H1 (cell line): ENCODE measurements around the gene IL17RD. TPM values are rescaled to one million over a fixed set of nuclear protein-coding genes. Genes with fewer than 3 reads are reported as not detected.

ENCODE experiments used
- CTCF ChIA-PET: fragments of 300-600 bp; sonication (Branson Sonifier 250); formaldehyde crosslinking; loops from one replicate; lab custom pipeline; 2021; ENCODE audit not compliant: partially characterized antibody; lab: Charles Lee
- POLR2A ChIA-PET: fragments of 300-600 bp; sonication (Branson Sonifier 250); formaldehyde crosslinking; loops from one replicate; lab custom pipeline; 2021; ENCODE audit warnings: inconsistent platforms; ENCODE audit not compliant: partially characterized antibody; lab: Charles Lee
- DNase-seq, 2 experiments: peaks; one replicate each; pipeline versions ENCODE4 v3.0.0 to v3.0.0-alpha.2; 2010 to 2022; ENCODE audit warnings: low spot score in 2 of 2, low read depth in 1 of 2, mixed read lengths in 1 of 2
- FAIRE-seq: peaks from 2 replicates; lab custom pipeline; 2011; peaks lifted over from hg19 to GRCh38; lab: Jason Lieb, UNC
- H2AFZ ChIP-seq: 2 replicates; pipeline ENCODE4 v1.8.1; 2012; ENCODE audit warnings: low read length, inconsistent platforms
- H2AK5ac ChIP-seq: 2 replicates; pipeline ENCODE4 v1.6.1; 2013; ENCODE audit warnings: low read depth, low read length
- H2BK120ac ChIP-seq: replicated peaks from 2 replicates; pipeline ENCODE3; 2013; ENCODE audit warnings: low read depth, low read length, inconsistent platforms
- H2BK12ac ChIP-seq: 2 replicates; pipeline ENCODE4 v1.6.1; 2013; ENCODE audit warnings: low read depth, low read length
- H2BK15ac ChIP-seq: 2 replicates; pipeline ENCODE4 v1.6.1; 2013; ENCODE audit warnings: low read length
- H2BK20ac ChIP-seq: 2 replicates; pipeline ENCODE4 v1.6.1; 2013; ENCODE audit warnings: low read length
- H2BK5ac ChIP-seq: 2 replicates; pipeline ENCODE4 v1.6.1; 2013; ENCODE audit warnings: low read depth, low read length
- H3K14ac ChIP-seq: 2 replicates; pipeline ENCODE4 v1.6.1; 2013; ENCODE audit warnings: inconsistent platforms; ENCODE audit not compliant: insufficient read length
- H3K18ac ChIP-seq: 2 replicates; pipeline ENCODE4 v1.6.1; 2013; ENCODE audit warnings: low read length; ENCODE audit errors: extremely low read depth
- H3K23ac ChIP-seq: 2 replicates; pipeline ENCODE4 v1.6.1; 2013; ENCODE audit warnings: inconsistent platforms; ENCODE audit not compliant: insufficient read length
- H3K23me2 ChIP-seq: 2 replicates; pipeline ENCODE4 v1.6.1; 2013; ENCODE audit warnings: low read depth, low read length
- H3K27ac ChIP-seq: 2 replicates; pipeline ENCODE4 v1.6.1; 2011; ENCODE audit warnings: low read depth, low read length, inconsistent platforms
- H3K27me3 ChIP-seq, 4 experiments: replicated peaks in 1 of 4; 1 replicate in 1 of 4; 2 replicates in 3 of 4; pipeline versions ENCODE4 v1.6.1 to v1.8.1; 2011 to 2013; ENCODE audit warnings: low read length in 3 of 4, mild to moderate bottlenecking in 3 of 4, inconsistent platforms in 2 of 4, mixed read lengths in 2 of 4, moderate library complexity in 1 of 4; ENCODE audit not compliant: control insufficient read depth in 3 of 4, insufficient read depth in 3 of 4; ENCODE audit errors: extremely low read depth in 1 of 4
- H3K36me3 ChIP-seq, 4 experiments: 2 replicates each; pipeline versions ENCODE4 v1.6.1 to v1.8.1; 2011 to 2013; ENCODE audit warnings: mild to moderate bottlenecking in 4 of 4, low read length in 3 of 4, moderate library complexity in 2 of 4, control low read depth in 1 of 4, inconsistent platforms in 1 of 4; ENCODE audit not compliant: insufficient read depth in 4 of 4, control insufficient read depth in 2 of 4
- H3K4ac ChIP-seq: replicated peaks from 2 replicates; pipeline ENCODE3; 2013; ENCODE audit warnings: low read length, low read depth, mixed read lengths, inconsistent platforms; ENCODE audit not compliant: insufficient read length
- H3K4me1 ChIP-seq, 4 experiments: replicated peaks in 1 of 4; 1 replicate in 1 of 4; 2 replicates in 3 of 4; pipeline versions ENCODE4 v1.6.1 to v1.8.1; 2011 to 2013; ENCODE audit warnings: low read length in 3 of 4, inconsistent platforms in 2 of 4, mixed read lengths in 1 of 4; ENCODE audit not compliant: insufficient read depth in 4 of 4, control insufficient read depth in 3 of 4
- H3K4me2 ChIP-seq, 2 experiments: 2 replicates each; pipeline versions ENCODE4 v1.6.1 to v1.8.1; 2011 to 2013; ENCODE audit warnings: low read depth in 2 of 2, low read length in 2 of 2, control low read depth in 1 of 2, inconsistent platforms in 1 of 2, mild to moderate bottlenecking in 1 of 2; ENCODE audit not compliant: insufficient read depth in 1 of 2
- H3K4me3 ChIP-seq, 4 experiments: fragments of 200-600, 300-600 bp in 1 of 4; sonication (generic), shearing (Covaris generic), sonication (Bioruptor Twin) in 1 of 4; 2 replicates each; pipeline versions ENCODE4 v1.5.1 to v1.8.1; 2011 to 2016; ENCODE audit warnings: low read length in 4 of 4, low read depth in 3 of 4, control low read depth in 2 of 4, inconsistent platforms in 2 of 4, mild to moderate bottlenecking in 2 of 4, mixed read lengths in 1 of 4, moderate library complexity in 1 of 4; ENCODE audit not compliant: insufficient read depth in 2 of 4; ENCODE audit errors: extremely low read depth in 1 of 4
- H3K56ac ChIP-seq: replicated peaks from 2 replicates; pipeline ENCODE3; 2013; ENCODE audit warnings: low read depth, mild to moderate bottlenecking, mixed read lengths, low read length, inconsistent platforms; ENCODE audit not compliant: insufficient read length
- H3K79me1 ChIP-seq: 2 replicates; pipeline ENCODE4 v1.6.1; 2013; ENCODE audit warnings: low read depth, low read length, control low read depth
- H3K79me2 ChIP-seq, 2 experiments: 2 replicates each; pipeline versions ENCODE4 v1.6.1 to v1.8.1; 2012 to 2013; ENCODE audit warnings: low read length in 2 of 2, mild to moderate bottlenecking in 2 of 2, inconsistent platforms in 1 of 2; ENCODE audit not compliant: insufficient read depth in 2 of 2, control insufficient read depth in 1 of 2
- H3K9ac ChIP-seq, 4 experiments: replicated peaks in 1 of 4; 1 replicate in 1 of 4; 2 replicates in 3 of 4; pipeline versions ENCODE4 v1.6.1 to v1.8.1; 2011 to 2013; ENCODE audit warnings: low read depth in 3 of 4, low read length in 3 of 4, control low read depth in 2 of 4, mild to moderate bottlenecking in 2 of 4, moderate library complexity in 2 of 4, inconsistent platforms in 1 of 4; ENCODE audit errors: extremely low read depth in 1 of 4
- H3K9me3 ChIP-seq, 2 experiments: 2 replicates each; pipeline versions ENCODE4 v1.6.1 to v1.8.1; 2012 to 2013; ENCODE audit warnings: mild to moderate bottlenecking in 2 of 2, moderate library complexity in 2 of 2, control low read depth in 1 of 2, inconsistent platforms in 1 of 2, low read depth in 1 of 2, low read length in 1 of 2, mixed read lengths in 1 of 2; ENCODE audit not compliant: insufficient read depth in 2 of 2
- H4K20me1 ChIP-seq, 2 experiments: replicated peaks in 1 of 2; 2 replicates each; pipeline versions ENCODE3 to v1.8.1; 2011 to 2013; ENCODE audit warnings: inconsistent platforms in 2 of 2, low read length in 2 of 2, mild to moderate bottlenecking in 1 of 2; ENCODE audit not compliant: insufficient read depth in 2 of 2, control insufficient read depth in 1 of 2
- H4K5ac ChIP-seq: 2 replicates; pipeline ENCODE4 v1.6.1; 2013; ENCODE audit warnings: low read length, low read depth, mixed read lengths, inconsistent platforms; ENCODE audit not compliant: insufficient read length
- H4K8ac ChIP-seq: 2 replicates; pipeline ENCODE4 v1.8.0; 2013; ENCODE audit warnings: mild to moderate bottlenecking, moderate library complexity, low read length, inconsistent platforms; ENCODE audit not compliant: insufficient read depth; ENCODE audit errors: extremely low read depth
- H4K91ac ChIP-seq: replicated peaks from 2 replicates; pipeline ENCODE3; 2013; ENCODE audit warnings: low read length, mixed read lengths, inconsistent platforms; ENCODE audit not compliant: insufficient read length
- ATF3 ChIP-seq: IDR thresholded peaks from 2 replicates; pipeline ENCODE4 v1.6.1; 2011; ENCODE audit warnings: low read depth, mild to moderate bottlenecking, low read length; ENCODE audit not compliant: insufficient read depth
- E2F6 ChIP-seq: IDR thresholded peaks from 2 replicates; pipeline ENCODE4 v1.6.1; 2012; ENCODE audit warnings: inconsistent platforms
- GABPA ChIP-seq: IDR thresholded peaks from 2 replicates; pipeline ENCODE4 v1.6.1; 2011; ENCODE audit warnings: mild to moderate bottlenecking, low read length, moderate library complexity, borderline replicate concordance; ENCODE audit not compliant: insufficient read depth
- HDAC2 ChIP-seq, 2 experiments: fragments of 300-600 bp in 1 of 2; sonication (generic) in 1 of 2; IDR thresholded peaks; 2 replicates each; pipeline ENCODE4 v1.6.1; 2011 to 2012; ENCODE audit warnings: low read depth in 2 of 2, low read length in 2 of 2, mild to moderate bottlenecking in 2 of 2, moderate library complexity in 2 of 2, borderline replicate concordance in 1 of 2, inconsistent platforms in 1 of 2
- PHF8 ChIP-seq: fragments of 200-600 bp; sonication (generic); conservative IDR thresholded peaks from 2 replicates; pipeline ENCODE4 v1.7.1; 2012; ENCODE audit warnings: low read depth, mild to moderate bottlenecking, inconsistent platforms, low read length, moderate library complexity
- POU5F1 ChIP-seq: IDR thresholded peaks from 2 replicates; pipeline ENCODE4 v1.6.1; 2011; ENCODE audit warnings: low read depth, mild to moderate bottlenecking, low read length, moderate library complexity
- SP2 ChIP-seq: IDR thresholded peaks from 2 replicates; pipeline ENCODE4 v1.6.1; 2012; ENCODE audit warnings: mild to moderate bottlenecking, low read length, inconsistent platforms
- SP4 ChIP-seq: IDR thresholded peaks from 2 replicates; pipeline ENCODE4 v1.6.1; 2012; ENCODE audit warnings: low read length, inconsistent platforms
- TAF1 ChIP-seq: IDR thresholded peaks from 2 replicates; pipeline ENCODE4 v1.6.1; 2011; ENCODE audit warnings: mild to moderate bottlenecking, low read depth, low read length
- TEAD4 ChIP-seq: IDR thresholded peaks from 2 replicates; pipeline ENCODE4 v1.6.1; 2012; ENCODE audit warnings: low read depth, low read length, inconsistent platforms, mixed read lengths
- WGBS, 2 experiments: shearing (Covaris generic) in 1 of 2; methylation state at CpG; one replicate each; pipeline versions ENCODE4 v1.1.6 to v1.1.7; 2013 to 2015; ENCODE audit warnings: low lambda C conversion rate in 2 of 2, mixed read lengths in 2 of 2, inconsistent platforms in 1 of 2, low coverage in 1 of 2, missing lambda C conversion rate in 1 of 2; ENCODE audit not compliant: insufficient replicate concordance in 2 of 2, insufficient coverage in 1 of 2, insufficient read length in 1 of 2; ENCODE audit errors: extremely low coverage in 1 of 2, missing lambda C conversion rate in 1 of 2; 5-methylcytosine and 5-hydroxymethylcytosine counted together
- polyA plus RNA-seq, 7 experiments: library from polyadenylated mRNA; depleted of rRNA in 3 of 7; stranded (reverse) in 5 of 7; unstranded in 2 of 7; fragments of >200 nt in 5 of 7; fragments of 200-250 nt in 2 of 7; gene quantifications; 1 replicate in 5 of 7; 2 replicates in 1 of 7; 4 replicates in 1 of 7; pipeline versions ENCODE4 v1.2.1 to v1.2.3, GENCODE V29; 2011 to 2013; ENCODE audit warnings: missing spikeins in 2 of 7, mixed read lengths in 2 of 7
- total RNA-seq: library from RNA; stranded (reverse); fragmentation: NEBNext Ultra II Directional; extraction: Animal tissue kit (Norgen Biotek cat#: 25700); gene quantifications from 2 replicates; pipeline ENCODE4 v1.2.1, GENCODE V29; 2021

IL17RD gene
- total and polyA plus RNA-seq, 2 of the 8 experiments (the other 6 are each of a cell fraction or from before 2014, with no cell fraction given): 10.9 to 48.9 TPM

DNA sequence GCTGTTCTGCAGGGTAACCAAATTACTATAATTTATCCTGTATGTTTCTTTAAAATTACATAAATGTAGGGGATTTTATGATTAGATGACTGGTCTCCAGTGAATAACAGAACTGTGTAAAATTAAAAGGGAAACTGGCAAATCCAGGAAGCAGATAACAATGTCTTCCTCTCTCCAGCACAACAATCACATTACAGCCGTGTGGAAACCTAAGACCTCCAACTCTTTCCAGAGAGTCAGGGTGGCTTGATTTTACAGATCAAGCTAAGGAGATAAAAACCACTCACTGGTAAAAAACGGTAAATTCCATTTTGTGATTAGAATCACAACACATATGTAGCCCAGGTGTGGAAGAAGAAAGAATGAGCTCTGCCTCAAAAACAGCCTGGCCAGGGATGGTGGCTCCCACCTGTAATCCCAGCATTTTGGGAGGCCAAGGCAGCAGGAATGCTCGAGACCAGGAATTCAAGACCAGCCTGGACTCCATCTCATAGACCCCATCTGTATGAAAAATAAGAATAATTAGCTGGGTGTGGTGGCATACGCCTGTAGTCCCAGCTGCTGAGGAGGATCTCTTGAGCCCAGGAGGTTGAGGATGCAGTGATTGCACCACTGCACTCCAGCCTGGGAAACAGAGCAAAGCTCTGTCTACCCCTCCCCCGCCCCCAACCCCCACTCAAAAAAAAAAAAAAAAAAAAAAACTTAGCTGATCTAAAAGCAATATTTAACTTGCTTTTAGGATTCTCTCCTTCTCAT lies 29.0 kb downstream of the IL17RD start:
- Histone ChIP-seq H2BK12ac (no peak overlapping the region), H3K14ac (no peak overlapping the region), H3K9me3 (no peaks in the 10 kb centered on the region), H3K4me2 (no peak overlapping the region), H4K5ac (no peak overlapping the region), H3K79me1 (0 out of 2 replicates have a peak, but pooled peaks cover 3% of the 10 kb centered on the region), H2BK15ac (no peak overlapping the region), H3K27ac (no peak overlapping the region), H3K18ac (no peak overlapping the region), H2AFZ (no peak overlapping the region), H3K4ac (no peak overlapping the region), H3K23me2 (peaks cover under 1% of the 10 kb centered on the region; the same call in 1 of the 2 replicates), H3K56ac (no peak overlapping the region), H2BK120ac (no peak overlapping the region), H3K23ac (no peak overlapping the region), H3K9ac (no peak overlapping the region), H3K4me1 (peaks cover 9 to 19% (median 17%) of the 10 kb centered on the region in 4 experiments), H2AK5ac (0 out of 2 replicates have a peak overlapping the region, but pooled peaks have one; percentile 9), H3K79me2 (peaks cover 0 to 34% of the 10 kb centered on the region in 2 experiments; a peak in 2 of 4 replicates), H2BK20ac (0 out of 2 replicates have a peak overlapping the region, but pooled peaks have one; percentile 22), H2BK5ac (no peak overlapping the region; the same call in 1 of the 2 replicates), H3K4me3 (no peak overlapping the region), H3K27me3 (no peaks in the 10 kb centered on the region), H4K20me1 (no peaks in the 10 kb centered on the region), H4K91ac (peak overlapping the region; percentile 34), H4K8ac (no peak overlapping the region; the same call in 1 of the 2 replicates), H3K36me3 (no peaks in the 10 kb centered on the region)
- ChIA-PET CTCF (interaction anchor here (0.6 to 2.5 kb wide), 12 partner anchors 8 to 446 kb away, joined by 3 to 11 read pairs (median 4); no protein-coding TSS in a partner anchor), POLR2A (interaction anchor here (0.9 to 3.5 kb wide), 9 partner anchors 8 to 64 kb away, joined by 3 to 11 read pairs (median 4); partner anchors contain the start of gene HESX1)
- FAIRE-seq: peak; percentile 19
- 82% methylated on average over 4 of the region's 5 CpGs; no CpG with 5 or more reads in 1 of the 2 experiments for WGBS, 2 experiments
- DNase-seq: no peak
- no peak for TF ChIP-seq POU5F1
- no peak for TF ChIP-seq ATF3
- TF ChIP-seq TEAD4: no peak
- no peak for TF ChIP-seq HDAC2 (IDR thresholded peaks at IDR 0.05; ENCODE audit: borderline replicate concordance in 1 of 2, low read depth in 2 of 2, low read length in 2 of 2)
- TF ChIP-seq TAF1: no peak
- TF ChIP-seq GABPA: no peak
- TF ChIP-seq PHF8: no peak
- TF ChIP-seq E2F6: no peak
- TF ChIP-seq SP4: no peak
- no peak for TF ChIP-seq SP2
